AML-193 (cell line): ENCODE results near the gene MAP3K14.
"Not testable (repeated sequence)": the region's sequence is repeated elsewhere in the genome, so short reads cannot be mapped to it uniquely, and the experiment has no call there.

ENCODE experiments used
- DNase-seq, 2 experiments: peaks; one replicate each; lab custom pipeline; 2025; lab: John Stamatoyannopoulos, UW

Gene MAP3K14

DNA sequence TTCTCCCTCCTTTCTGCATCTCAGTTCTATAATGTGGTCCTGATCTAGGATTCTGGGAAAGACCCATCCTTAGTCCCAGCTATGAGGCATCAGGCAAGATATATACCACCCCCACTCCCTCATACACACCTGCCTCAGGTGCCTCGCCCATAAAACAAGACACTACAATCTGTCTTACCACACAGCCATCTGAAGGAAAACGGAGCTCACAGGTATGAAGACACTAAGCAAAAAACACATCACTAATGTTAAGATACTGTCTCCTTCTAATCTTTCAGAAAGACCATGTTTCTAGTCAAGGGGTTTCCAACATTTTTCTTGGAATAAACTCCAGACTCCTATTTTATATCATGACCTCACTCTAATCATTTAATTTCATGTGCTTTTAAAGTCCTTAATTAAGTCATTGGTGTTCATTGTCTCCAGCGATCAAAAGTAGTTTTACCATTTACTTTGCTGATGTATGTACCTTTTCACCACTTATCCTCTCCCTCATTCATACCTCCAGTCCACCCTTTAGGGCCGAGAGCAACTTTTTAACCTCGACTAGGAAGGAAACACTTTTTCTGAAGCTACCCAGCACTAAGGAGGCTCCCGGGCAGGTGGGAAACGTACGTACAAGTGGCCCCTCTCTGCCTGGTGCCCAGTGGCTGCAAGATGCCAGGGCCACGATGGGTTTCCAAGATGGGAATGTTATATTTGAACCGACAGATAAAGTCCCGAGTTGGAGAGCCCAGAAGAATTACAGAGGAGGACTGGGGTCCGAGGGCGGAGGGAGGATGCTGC is 979 bp downstream of the MAP3K14 start:
- no peak for DNase-seq

DNA sequence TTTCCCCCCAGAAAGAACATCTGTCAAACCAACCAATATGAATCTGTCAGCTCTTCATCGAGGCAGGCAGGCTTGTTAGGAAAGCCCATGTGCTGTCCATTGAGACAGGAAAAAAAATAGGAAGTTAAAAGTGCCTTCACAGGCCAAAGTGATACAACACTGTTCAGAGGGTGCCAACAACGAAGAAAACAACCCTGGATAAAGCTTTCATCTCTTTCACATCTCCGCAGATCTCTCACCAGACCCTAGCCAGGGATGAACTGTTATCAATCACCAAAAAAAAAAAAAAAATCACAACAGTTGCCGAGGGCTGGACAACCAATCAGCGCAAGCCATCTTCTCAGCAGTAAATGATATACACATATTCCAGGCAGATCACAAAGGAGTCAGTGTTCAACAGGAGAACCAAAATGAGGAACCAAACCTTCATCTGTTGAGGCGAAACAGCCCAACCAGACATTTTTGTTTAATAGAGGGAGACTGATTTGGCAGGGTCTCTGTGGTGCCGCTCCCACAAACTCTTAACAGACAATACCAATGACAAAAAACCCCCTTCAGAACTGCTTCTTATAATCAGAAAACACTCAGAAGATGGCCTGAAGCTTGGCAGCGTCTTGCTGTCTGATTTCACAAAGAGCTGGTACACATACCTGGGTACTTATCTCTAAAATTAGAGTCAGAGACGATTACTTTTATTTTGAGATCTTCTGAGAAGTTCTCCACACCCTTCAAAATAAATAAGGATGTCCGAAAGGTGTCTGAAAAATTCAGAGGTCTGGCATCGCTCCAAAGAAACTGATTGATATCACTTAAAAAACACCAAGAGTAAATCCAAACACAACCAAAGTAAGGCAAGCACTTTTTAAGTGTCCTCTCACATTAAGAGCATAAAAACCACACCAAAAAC is 1.8 kb downstream of the MAP3K14 start:
- DNase-seq, result peak; percentile 36 to 61

DNA sequence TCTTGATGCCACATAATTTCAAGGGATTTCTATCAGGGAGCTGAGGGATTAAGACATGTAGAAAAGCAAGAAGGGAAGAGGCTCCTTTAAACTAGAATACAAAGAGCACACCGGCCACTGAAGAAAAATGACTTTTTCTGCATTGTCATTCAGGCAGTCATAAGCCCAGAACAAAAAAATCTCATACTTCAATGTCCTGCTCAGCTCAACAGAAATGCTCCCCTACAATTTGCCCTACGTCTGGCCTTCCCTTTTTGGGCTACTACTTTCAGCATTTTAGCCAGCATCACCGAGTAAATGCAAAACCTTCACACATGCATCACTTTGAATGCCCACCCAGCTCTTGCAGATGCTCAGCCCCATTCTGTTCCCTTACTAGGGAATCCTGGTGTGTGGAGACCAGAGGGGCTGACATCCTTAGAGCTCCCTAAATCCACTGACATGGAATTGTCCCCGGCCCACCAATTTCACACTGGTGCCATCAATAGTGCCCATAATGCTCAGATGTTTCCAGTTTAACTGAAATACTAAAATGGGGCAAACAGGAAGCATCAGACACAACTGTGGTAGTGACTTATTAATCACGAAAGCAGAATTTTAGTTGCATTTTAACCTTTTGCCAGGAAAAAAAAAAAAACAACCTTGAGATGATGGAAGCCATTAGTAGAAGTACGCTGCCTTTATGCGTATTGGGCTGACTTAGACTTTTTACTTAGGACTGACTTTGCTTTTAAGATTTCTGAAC is 2.7 kb downstream of the MAP3K14 start:
- no peak for DNase-seq

DNA sequence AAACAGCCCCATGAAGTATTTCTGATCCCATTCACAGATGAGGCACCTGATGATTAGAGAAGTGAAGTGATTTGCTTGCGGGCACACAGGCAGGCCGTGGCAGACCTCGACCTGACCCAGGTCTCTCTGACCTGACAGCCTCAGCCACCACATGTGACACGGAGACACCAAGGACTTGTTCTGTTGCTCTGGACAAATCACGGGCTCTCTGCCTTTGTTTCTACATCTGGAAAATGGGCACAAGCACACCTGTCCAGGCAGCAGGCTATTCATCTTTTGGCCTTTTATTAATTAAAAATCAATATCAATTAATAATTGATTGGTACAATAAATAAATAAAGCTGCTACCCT is 3.4 kb downstream of the MAP3K14 start:
- DNase-seq, result no peak

DNA sequence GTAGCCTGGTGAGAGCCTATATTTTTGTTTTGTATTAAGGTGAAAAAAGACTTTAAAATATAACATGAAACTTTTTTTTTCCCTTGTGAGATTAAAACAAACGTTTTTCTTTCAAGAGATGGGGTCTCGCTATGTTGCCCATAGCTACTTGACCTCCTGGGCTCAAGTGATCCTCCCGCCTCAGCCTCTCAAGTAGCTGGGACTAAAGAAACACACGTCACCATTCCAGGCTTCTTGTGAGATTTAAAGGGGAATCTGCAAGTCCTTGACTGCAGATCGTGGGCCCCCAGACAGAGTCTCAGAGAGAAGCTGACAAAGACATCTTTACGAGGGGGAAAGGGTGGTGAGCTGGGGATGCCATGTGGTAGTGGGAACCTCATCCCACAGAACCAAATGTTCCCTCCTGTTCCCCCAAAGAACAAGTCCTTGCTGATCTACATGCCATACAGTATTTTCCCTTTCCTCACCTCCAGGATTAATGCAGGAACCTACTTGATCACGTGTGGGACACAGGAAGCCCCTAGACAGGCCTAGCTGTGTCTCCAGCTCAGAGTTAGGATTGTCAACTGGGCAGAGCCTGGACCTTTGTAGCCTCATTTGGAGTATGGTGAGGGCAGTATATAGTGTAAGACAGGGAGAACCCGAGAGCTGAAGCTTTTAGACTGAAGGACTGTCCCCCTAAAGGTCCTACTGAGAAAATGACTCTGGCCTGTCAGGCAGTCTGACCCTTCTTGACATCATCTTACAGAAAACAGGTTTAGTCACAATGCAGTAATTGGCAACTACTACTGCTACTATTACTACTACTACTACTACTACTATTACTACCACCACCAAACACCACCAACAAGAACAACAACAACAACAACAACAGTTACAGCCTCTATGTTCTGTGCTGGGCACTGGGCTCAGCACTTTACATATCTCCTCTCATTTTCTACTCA is 4.1 kb downstream of the MAP3K14 start:
- DNase-seq, result no peak

DNA sequence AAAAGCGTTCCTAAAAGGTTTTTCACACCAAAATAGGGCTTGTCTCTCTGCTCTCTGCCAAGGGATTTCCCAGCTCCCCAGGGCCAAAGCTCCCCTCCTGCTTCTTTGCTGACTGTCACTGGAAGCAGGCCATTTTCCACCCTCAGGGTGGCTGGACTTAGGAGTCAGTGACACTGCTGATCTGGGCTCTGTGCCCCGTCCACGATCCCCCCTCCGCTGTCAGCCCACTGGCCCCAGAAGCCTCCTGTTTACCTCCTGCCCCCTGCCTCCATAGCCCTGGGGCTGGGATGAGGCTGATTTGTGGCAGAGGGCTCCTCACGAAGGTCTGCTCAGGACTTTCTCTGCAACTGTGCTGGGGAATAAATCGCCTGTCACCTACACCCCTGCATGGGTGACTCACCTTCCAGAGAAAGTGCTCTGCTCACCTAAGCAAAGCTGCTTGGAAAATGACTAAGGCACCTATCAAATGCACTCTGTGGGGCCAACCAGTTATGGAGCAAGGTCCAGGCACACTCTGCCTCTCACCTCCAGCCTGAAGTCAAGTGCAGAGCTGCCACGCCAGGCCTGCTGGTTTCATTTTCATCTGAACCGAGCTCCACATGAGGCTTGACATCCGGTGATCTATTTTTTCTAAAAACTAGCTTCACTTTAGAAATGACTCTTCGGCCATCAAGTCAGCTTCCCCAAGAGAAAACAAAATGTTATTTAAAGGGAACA is 4.9 kb downstream of the MAP3K14 start:
- DNase-seq, result no peak

DNA sequence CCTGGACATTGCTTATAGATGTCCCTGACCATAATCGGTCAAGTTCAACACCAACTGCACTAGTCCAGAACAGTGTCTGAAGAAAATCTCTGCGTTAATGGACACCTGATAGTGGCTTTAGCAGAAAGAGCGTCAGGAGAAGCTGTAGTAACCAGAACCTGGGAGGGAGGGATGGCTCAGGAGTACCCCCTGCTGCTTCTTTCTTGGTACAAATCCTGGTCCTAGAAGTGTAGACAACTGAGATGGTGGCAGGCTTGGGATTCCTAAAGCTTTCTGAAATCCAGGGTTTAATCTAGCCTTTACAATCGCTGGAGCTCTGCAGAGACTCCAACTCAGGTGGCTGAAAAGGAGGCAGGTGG is 5.4 kb downstream of the MAP3K14 start:
- DNase-seq, result no peak

DNA sequence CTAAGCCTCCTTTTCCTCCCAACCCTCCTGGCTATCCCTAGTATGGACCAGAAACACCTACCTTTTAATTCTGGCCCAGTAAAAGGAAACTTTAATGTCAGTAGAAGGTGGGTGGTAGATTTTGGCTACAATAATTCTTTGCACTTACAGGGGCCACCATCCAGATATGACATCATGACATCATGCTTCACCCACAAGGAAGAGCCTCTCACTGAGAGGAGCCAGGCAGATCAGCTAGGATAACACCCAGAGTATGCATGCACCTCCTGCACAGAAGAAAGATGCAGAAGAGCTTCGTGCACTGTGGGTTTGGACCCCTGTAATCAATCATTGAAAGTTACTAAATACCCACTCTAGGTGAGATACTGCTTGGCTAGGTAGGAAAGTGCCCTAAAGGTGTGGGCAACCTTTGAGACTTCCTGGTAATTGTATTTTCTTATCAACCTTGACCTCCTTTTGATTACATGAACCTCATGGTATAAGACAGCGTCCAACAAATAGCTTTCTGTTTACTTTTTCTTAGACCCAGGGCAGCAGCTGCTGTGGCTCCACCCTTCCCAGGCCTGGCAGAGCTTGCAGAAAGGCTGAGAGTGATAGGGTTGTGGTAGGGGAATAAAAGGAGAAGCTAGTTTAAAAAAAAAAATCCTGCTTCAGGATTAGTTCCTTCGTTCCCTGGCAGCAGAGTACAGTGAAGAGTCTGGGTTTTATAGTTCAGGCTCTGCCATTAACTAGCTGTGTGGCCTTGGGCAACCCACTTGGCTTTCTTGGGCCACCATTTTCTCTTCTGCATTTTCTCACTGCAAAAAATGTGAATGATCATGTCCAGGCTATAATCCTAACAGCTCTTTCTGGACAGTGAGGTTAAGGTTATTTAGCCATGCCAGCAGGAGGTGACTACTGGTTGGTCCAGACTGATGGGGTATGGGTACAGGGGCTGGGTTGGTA is 6.2 kb downstream of the MAP3K14 start:
- peak in 1 of 2 experiments; percentile 38 for DNase-seq

DNA sequence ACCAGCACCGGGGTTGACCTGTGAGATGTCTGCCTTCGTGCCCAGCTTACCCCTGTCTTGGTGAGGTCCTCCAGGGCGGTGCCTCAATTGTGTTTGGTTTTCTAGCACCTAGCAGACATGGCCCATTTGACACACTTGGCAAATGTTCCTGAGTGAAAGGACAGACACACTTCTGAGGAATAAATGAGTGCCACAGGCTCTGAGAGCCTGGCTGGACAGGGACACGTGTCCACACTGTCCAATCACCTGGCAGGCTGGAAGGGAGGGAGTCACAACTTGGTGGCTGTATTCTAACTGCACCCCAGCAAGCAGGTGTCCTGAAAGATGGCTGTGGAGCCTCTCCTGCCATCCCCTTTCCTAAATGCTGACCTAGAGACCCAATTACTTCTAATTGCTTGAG is 7.4 kb downstream of the MAP3K14 start:
- DNase-seq, result no peak

DNA sequence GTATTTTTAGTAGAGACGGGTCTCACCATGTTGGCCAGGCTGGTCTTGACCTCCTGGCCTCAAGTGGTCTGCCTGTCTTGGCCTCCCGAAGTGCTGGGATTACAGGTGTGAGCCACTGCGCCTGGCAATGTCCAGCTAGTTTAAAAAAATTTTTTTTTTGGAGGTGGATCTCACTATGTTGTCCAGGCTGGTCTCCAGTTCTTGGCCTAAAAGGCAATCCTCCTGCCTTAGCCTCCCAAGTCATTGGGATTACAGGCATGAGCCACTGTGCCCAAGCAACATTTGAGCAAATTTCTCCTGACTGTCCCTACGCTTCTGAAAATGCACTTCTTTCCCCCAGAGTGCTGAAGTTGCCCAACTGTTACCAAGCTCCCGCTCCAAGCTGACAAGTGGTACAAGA is 8.0 kb downstream of the MAP3K14 start:
- no peak for DNase-seq

DNA sequence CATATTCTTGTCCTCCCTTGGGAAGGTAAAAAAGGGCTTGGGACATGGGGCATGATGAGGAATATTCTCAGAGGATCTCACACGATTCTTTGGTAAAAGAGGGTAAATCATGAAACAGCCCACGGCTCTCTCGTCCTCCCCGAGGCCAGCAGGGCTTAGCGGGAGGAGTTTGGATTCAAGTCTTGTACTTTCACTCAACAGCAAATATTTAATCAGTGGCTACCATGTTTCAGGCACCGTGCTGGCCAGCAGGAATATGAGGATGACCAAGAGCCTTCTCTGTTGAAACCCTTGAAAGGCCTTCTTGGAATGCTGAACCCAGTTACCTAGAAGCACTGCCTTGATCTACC is 8.8 kb downstream of the MAP3K14 start:
- DNase-seq, result no peak

DNA sequence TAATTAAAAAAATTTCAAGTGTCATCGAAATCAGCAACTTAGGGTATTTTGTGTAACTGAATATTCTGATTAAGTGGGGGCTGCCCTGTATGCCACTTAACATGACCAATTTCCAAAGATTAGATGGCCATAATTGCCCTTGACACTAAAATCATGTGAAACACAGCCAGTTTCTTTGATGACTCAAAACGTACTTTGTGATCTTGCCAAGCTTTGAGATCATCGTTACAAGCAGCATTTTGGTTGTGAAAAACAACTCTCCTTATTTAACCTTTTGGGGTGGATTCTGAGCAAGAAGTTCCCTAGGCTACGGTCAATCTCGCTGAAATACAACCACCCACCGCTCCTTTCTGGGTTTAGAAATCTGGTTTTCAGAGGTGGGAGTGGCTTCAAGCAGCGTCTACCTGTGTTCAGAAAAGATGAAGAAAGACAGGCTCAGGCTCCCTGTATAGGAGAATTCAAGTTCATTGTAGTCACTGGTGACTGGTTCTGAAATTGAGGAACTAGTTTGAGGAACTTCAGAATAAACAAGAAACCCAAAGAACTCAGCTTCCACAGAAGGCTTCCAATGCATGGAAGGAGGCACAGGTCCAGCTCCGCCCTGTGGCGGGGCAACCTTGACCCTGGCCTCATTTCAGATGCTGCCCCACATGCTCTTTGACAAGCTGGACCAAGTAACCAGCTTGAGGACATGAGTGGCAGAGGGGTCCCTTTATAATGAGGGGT is 9.4 kb downstream of the MAP3K14 start:
- peak; percentile 87 to 95 for DNase-seq

DNA sequence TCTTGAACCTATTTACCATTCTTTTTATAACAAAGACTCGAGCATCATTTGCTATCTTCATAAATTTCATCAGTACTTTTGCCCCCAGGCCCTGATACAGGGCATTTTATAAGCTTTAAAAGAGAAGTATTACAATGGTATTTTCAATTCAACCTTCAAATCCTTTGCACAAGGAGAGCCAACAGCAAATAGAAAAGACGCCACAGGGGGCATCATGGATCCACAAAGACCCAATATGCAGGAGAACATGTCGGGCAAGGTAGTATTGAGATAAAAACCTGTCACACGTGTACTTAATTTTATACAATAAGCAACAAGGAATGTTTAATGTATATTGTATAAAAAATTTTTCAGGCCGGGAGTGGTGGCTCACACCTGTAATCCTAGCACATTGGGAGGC is 10.2 kb downstream of the MAP3K14 start:
- DNase-seq, result no peak

DNA sequence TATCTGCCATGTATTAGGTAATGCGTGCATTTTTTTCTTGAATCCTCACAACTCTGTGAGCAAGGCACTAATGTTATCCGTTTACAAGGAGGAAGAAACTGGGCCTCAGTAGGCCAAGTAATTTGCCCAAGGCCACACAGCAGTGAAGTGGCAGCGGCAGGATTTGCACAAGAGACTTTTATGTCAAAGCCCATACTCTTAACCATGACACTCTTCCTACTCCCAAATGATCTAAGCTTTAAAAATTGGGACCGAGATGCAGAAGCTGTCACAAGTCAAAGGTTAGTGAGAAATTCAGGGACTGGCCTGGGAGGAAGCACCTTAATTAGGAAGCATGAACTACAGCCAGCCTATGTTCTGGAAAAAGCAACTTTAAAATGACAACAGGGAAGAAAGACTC is 10.7 kb downstream of the MAP3K14 start:
- DNase-seq, result no peak

DNA sequence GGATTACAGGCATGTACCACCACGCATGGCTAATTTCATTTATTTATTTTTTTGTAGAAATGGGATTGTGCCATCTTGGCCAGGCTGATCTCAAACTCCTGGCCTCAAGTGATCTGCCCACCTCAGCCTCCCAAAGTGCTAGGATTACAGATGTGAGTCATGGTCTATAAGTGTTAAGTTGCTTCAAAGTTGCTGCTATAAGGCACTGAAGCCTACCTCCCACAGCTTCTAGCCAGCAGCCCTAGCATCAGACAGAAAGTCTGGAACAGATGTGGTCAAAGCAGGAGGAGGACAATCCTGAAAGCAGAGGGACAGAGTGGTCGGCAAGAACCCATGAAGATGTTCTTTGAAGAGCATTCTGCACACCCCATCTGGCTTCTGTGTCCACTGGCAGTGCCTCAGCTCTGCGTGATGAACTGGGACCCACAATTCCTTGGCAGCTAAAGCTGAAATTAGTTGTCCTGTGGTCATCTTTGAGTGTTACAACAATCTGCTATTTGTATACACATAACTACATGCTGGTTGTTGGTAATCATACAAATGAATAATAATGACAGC is 11.2 kb downstream of the MAP3K14 start:
- DNase-seq, result no peak

DNA sequence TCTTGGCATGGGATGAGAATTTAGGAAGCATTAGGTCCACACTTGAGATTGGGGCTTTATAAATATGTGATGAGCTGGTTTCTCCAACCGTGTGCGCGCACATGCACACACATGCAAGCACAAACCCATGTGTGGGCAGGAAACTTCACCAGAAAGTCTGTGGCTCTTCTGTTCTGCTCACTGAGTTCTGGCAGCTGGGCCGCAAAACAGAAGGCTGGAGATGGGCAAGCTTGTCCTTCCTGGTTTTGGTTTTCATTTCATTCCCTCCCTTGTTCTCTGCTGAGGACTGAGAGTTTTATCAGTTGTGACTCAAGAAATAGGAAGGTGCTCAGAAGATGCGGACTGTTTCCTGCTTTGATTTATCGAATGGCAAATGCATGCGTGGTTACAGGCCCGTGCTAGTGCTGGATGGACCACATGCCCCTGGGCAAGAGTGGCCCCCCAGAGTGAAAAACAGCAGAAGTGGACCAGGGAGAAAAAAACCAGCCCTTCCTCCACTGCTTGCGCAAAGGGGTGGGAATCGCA is 14.1 kb downstream of the MAP3K14 start:
- no peak for DNase-seq

DNA sequence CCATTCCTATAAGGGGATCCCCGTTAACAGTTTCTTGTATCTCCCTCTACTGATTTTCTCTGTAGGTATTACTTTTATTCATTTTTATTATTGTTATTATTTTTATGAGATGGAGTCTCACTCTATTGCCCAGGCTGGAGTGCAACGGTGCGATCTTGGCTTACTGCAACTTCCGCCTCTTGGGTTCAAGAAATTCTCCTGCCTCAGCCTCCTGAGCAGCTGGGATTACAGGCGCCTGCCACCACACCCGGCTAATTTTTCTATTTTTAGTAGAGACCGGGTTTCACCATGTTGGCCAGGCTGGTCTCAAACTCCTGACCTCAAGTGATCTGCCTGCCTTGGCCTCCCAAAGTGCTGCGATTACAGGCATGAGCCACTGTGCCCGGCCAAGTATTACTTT is 14.6 kb downstream of the MAP3K14 start:
- DNase-seq, result not testable (repeated sequence)

DNA sequence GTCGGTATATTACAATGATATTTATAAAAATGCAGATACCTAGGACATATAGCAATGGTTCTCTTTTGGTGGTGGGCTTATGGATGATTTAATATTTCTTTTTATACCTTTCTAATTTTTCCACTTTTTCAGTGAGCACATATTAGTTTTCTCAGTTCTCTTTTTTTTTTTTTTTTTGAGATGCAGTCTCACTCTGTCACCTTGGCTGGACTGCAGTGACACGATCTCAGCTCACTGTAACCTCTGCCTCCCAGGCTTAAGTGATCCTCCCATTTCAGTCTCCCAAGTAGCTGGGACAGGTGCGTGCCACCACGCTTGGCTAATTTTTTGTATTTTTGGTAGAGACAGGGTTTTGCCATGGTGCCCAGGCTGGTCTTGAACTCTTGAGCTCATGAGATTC is 15.1 kb downstream of the MAP3K14 start:
- no peak for DNase-seq
